GM19467 (cell line): ENCODE data around the gene CPD.
"Not testable (repeated sequence)": the region's sequence is repeated elsewhere in the genome, so short reads cannot be mapped to it uniquely, and the experiment has no call there.

ENCODE experiments used
- ATAC-seq: cut with Tn5 transposase; IDR thresholded peaks from one replicate; pipeline ENCODE4 v1.9.1; 2021; ENCODE audit warnings: mild to moderate bottlenecking, moderate library complexity; ENCODE audit not compliant: unreplicated experiment

The CPD gene

GRCh38 chr17:30381340-30381659 is 2.6 kb downstream of the CPD start:
- no peak for ATAC-seq

- ATAC-seq, result no peak
These were observed 3.6 kb downstream of the CPD start for GRCh38 chr17:30382345-30382744.

GRCh38 chr17:30388321-30389179 is 9.8 kb downstream of the CPD start:
- ATAC-seq, result no peak

GRCh38 chr17:30389756-30390300 is 11.1 kb downstream of the CPD start:
- ATAC-seq, result no peak

DNA sequence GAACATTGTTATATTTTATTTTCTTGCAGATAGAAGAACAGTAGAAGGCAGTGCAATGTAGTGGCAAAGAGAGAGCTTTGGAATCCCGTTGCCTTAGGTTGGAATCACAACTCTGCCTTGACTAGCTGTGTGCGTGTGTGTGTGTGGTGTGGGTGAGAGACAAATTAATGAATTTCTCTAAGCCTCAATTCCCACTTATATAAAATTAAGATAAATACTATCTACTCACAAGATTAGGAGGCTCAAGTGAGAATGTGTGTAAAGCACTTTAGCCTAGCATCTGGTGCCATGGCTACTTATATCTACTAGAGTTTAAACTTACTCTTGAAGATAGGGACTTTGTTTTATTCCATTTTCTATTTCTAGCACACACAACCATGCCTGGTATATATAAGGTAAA is 12.8 kb downstream of the CPD start:
- ATAC-seq, result no peak

DNA sequence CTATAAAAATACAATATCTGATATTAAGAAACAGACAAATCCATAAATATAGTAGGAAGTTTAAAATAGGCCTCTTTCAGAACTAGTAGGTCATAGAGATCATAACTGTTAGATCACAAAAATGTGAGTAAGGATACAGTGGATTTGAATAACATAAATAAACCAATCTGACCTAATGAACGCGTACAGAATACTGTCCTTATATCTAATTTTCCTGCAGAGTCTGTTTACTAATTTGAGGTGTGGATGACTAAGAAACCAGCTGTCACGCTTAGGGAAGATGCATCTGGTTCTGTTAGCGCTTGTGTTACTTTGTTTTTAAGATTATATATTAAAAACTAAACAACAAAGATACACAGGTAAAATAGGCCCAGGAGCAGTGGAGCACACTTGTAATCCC is 14.8 kb downstream of the CPD start:
- no peak for ATAC-seq

- ATAC-seq, result no peak
These were observed 15.5 kb downstream of the CPD start for GRCh38 chr17:30393911-30394867.

- no peak for ATAC-seq
These were observed 16.8 kb downstream of the CPD start for GRCh38 chr17:30395398-30396022.

DNA sequence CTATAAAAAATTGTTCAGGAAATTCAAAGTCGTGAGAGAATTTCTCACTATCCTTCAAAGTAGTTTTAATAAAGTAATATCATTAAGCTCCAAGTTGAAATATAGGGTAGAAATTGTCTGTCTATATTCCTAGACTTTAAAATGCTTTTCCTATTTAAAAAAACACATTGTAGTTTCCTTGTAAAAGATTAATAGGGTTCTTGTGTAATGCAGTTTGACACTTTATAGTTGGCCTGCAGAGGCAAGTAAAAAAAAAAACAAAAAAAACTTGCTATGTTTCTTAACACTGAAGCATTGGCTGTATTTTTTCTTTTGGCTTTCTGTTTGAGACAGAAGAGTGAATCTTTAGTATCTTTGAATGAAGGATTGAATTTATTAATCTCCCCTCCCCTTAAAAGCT is 17.4 kb downstream of the CPD start:
- ATAC-seq, result no peak

DNA sequence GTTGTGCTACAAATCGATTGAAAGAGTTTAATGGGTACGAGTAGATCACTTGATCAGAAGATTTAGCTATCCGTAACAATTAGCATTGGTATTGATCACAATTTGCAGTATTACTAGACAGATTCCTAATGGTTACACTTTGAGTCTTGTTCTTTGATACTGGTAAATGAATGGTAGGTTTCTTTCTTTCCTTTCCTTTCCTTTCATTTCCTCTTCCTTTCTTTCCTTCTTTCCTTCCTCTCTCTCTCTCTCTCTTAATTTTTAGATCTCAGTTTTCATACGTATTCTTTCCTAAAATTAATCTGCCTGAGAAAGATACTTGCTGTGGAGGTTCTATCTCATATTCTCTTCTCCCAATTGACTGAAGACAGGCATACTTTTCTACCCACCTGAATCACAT is 17.9 kb downstream of the CPD start:
- ATAC-seq, result no peak

- ATAC-seq, result no peak
These were observed 19.8 kb downstream of the CPD start for GRCh38 chr17:30398328-30399041.

DNA sequence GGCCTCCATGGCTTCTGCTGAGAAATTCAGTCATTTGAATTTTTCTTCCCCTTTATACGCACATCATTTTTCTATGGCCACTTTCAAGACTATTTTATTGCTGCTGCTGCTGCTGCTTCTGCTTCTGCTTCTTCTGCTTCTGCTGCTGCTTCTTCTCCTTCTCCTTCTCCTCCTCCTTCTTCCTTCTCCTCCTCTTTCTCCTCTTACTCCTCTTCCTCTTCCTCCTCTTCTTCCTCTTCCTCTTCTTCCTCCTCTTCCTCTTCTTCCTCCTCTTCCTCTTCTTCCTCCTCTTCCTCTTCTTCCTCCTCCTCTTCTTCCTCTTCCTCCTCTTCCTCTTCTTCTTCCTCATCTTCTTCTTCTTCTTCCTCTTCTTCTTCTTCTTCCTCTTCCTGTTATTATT is 22.4 kb downstream of the CPD start:
- no peak for ATAC-seq

DNA sequence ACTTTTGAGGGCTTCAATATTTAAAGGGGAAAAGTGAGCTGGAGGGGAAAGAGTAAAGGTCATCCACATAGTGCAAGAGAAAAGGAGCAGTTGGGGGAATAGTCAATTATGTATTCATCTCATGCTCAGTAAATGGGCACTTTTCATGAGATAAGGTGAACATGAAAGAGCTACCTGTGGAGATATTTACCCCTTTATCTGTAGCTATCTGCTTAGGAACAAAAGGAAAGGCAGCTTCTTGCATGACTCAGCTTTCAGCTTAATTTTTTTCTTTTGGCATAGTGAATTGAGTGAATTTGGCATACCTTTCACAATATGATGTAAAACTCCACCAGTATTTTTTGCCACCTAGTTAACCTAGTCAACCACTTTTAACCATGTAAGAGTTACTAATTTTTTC is 26.4 kb downstream of the CPD start:
- no peak for ATAC-seq

DNA sequence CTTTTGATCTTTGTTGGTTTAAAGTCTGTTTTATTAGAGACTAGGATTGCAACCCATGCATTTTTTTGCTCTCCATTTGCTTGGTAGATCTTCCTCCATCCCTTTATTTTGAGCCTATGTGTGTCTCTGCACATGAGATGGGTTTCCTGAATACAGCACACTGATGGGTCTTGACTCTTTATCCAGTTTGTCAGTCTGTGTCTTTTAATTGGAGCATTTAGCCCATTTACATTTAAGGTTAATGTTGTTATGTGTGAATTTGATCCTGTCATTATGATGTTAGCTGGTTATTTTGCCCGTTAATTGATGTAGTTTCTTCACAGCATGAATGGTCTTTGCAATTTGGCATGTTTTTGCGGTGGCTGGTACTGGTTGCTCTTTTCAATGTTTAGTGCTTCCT is 31.9 kb downstream of the CPD start:
- ATAC-seq, result not testable (repeated sequence)

- ATAC-seq, result not testable (repeated sequence)
These were observed 33.3 kb downstream of the CPD start for GRCh38 chr17:30412008-30412496.

DNA sequence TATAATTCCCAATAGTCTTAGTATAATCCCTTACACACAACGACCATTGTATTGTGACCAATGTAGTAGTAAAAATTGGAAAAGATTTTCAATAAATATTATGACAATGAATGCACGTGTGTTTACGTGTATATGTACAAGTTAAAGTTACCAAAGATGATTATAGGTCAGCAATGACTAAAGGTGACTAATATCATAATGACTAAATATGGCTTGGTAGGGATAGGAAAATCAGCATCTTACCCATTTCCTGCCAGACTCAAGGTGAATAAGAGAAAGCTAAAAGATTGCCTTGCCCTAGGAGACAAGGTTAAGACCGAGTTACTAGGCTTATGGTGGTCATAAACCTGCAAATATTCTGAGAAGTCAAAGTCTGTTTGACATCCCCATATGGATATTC is 34.4 kb downstream of the CPD start:
- no peak for ATAC-seq

- no peak for ATAC-seq
These were observed 35.8 kb downstream of the CPD start for GRCh38 chr17:30414486-30414885.

GRCh38 chr17:30415491-30415890 is 36.8 kb downstream of the CPD start:
- no peak for ATAC-seq

GRCh38 chr17:30418070-30418469 is 39.3 kb downstream of the CPD start:
- ATAC-seq, result not testable (repeated sequence)

- ATAC-seq, result no peak
These were observed 42.9 kb downstream of the CPD start for GRCh38 chr17:30421592-30421991.
